Measurements from ENCODE around the gene DPYD.

Gene DPYD

DNA sequence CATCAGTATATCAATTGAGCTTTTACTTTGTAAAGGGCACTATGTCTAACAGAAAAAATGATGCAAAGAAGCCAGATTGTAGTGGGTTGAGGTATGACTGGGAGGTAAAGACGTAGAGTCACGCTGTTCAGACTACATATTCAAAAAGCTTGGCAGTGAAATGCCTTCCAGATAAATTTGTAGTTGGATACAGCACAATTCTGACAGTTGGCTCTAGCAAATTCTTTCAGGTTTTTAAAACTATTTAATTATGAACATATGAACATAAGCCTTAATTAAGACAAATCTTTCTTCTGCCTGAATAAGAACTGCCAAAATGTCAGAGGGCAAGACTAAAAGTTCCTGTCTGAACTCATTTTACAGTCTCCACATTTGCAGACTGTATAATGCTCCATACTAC lies 118.8 kb downstream of the DPYD start:
- DNase-seq (ENCODE audit: low read depth, low spot score), result no peak
- H3K4me3 ChIP-seq (ENCODE audit: low read depth, low read length), result no peak overlapping the region
- CTCF ChIA-PET, result interaction anchor here (1.8 kb wide), 1 partner anchor 24 kb away, joined by 3 read pairs; no protein-coding TSS in a partner anchor
- TF ChIP-seq, protein P1, sequence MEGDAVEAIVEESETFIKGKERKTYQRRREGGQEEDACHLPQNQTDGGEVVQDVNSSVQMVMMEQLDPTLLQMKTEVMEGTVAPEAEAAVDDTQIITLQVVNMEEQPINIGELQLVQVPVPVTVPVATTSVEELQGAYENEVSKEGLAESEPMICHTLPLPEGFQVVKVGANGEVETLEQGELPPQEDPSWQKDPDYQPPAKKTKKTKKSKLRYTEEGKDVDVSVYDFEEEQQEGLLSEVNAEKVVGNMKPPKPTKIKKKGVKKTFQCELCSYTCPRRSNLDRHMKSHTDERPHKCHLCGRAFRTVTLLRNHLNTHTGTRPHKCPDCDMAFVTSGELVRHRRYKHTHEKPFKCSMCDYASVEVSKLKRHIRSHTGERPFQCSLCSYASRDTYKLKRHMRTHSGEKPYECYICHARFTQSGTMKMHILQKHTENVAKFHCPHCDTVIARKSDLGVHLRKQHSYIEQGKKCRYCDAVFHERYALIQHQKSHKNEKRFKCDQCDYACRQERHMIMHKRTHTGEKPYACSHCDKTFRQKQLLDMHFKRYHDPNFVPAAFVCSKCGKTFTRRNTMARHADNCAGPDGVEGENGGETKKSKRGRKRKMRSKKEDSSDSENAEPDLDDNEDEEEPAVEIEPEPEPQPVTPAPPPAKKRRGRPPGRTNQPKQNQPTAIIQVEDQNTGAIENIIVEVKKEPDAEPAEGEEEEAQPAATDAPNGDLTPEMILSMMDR (IDR thresholded peaks at IDR 0.05; ENCODE audit: insufficient read depth, low read length, missing control alignments), result no peak
- POLR2A ChIA-PET, result no interaction called here

DNA sequence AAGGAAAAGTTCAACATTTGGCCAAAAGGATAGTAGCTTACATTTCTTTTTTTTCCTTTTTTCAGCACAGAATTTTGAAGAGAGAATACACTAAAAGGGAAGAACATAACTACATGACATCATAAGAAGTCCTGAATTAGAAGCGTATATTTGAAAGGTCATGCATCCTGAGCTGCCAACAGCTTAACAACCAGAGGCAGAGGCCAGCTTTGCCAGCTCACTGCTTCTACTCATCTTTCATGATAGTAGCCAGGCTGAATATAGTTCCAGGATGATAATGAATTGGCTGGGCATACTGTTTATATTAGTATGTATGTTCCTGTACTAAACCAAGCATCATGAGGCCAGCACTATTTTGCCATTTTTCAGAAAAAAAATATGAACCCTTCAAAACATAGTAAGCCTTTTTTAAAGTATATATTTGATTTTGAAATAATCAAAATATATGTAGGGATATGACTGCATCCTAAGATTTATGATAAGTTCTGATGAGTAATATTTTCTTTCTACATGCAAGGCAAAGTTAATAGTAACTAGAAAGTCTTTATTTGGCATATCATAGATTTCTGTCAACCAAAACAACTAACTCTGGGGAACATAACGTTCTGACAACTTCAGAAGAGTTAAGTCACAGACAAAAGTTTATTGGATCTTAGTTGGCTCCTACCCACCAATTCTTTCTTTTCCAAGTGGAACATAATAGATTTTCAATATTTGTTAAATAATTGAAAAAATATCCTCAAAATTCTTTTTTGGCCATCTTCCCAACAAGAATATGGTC lies 123.2 kb downstream of the DPYD start:
- ChIA-PET CTCF (interaction anchor here (0.7 to 1.5 kb wide), 2 partner anchors 23 to 256 kb away, joined by 3 read pairs; no protein-coding TSS in a partner anchor), POLR2A (no interaction called here)
- TF ChIP-seq, protein P1 (IDR thresholded peaks at IDR 0.05; ENCODE audit: insufficient read depth, low read length, missing control alignments), result no peak
- no peak overlapping the region for H3K4me3 ChIP-seq (ENCODE audit: low read depth, low read length)
- no peak for DNase-seq (ENCODE audit: low read depth, low spot score)

DNA sequence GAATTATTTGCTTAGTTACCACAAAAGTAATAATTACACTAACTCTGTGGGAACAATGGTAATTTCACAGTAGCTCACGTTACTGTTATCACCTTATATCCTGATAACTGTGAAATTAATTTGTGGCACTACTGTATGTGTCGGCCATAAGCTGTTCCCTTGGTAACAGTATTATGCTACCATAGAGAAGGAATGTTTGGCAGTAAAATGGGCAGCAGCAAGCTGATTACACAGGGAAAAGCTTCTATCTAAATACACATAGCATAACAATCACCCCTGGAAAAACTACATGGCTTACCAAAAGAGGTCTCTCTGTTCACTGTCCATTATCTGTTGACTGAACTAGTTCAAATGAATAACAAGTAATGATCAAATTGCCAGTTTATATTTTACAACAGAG lies 124.1 kb downstream of the DPYD start:
- DNase-seq (ENCODE audit: low read depth, low spot score), result no peak
- ChIA-PET POLR2A (no interaction called here), CTCF (interaction anchor here (1.5 kb wide), 1 partner anchor 23 kb away, joined by 3 read pairs; no protein-coding TSS in a partner anchor)
- H3K4me3 ChIP-seq (ENCODE audit: low read depth, low read length), result no peak overlapping the region
- TF ChIP-seq, protein P1 (IDR thresholded peaks at IDR 0.05; ENCODE audit: insufficient read depth, low read length, missing control alignments), result no peak

DNA sequence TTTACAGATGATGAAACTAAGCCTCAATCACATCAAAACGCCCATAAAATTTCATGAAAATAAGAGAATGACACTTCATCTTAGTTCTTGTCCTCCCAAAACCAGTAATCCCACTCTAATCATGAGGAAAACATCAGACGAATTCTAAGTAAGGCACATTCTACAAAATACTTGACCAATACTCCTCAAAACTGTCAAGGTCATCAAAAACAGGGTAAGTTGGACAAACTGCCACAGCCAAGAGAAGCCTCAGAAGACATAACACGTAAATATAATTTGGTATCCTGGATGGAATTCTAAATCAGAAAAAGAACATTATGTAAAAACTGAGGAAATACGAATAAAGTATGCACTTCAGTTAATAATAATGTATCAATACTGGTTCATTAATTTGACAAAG lies 128.2 kb downstream of the DPYD start:
- ChIA-PET POLR2A (no interaction called here), CTCF (no interaction called here)
- H3K4me3 ChIP-seq (ENCODE audit: low read depth, low read length), result no peak overlapping the region
- TF ChIP-seq, protein P1 (IDR thresholded peaks at IDR 0.05; ENCODE audit: insufficient read depth, low read length, missing control alignments), result no peak
- no peak for DNase-seq (ENCODE audit: low read depth, low spot score)

DNA sequence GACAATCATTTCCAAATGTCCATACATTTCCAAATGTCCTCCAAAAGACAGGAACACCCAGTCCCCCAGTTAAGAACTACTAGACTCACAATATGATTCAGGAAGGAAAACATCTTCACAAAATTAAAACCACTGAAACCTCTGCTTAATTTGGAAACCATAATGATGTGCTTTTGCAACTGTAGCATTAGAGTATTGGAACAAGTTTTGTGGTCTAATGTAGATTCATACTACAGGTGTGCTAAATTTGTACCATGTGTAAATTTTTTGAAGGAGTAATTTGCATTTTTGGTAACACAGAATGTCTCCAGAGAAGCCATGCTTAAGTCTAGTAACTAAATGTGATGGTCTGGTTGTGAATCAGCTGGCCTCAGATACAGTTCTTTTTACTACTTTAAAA lies 129.6 kb downstream of the DPYD start:
- CTCF ChIA-PET, result no interaction called here
- POLR2A ChIA-PET, result no interaction called here
- H3K4me3 ChIP-seq (ENCODE audit: low read depth, low read length), result no peak overlapping the region
- TF ChIP-seq, protein P1 (IDR thresholded peaks at IDR 0.05; ENCODE audit: insufficient read depth, low read length, missing control alignments), result no peak
- DNase-seq (ENCODE audit: low read depth, low spot score), result no peak

DNA sequence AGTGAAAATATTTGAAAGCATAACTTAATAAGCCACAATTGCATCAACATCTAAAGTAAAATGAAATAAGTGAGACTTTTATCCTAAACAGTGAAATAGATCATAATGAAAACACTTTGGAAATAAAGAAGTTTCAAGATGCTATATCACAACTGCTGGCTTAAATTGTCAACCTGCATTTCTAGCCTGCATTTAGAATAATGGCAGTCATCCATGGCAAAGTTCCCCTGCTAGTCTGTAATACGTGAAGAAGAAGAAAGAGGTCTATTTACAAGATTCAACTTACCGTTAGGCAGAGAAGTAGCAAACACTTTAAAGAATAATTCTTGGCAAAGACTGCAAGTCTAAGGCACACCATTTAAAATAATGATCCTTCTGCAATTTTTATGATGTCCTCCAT lies 133.6 kb downstream of the DPYD start:
- no peak for DNase-seq (ENCODE audit: low read depth, low spot score)
- TF ChIP-seq, protein P1 (IDR thresholded peaks at IDR 0.05; ENCODE audit: insufficient read depth, low read length, missing control alignments), result no peak
- H3K4me3 ChIP-seq (ENCODE audit: low read depth, low read length), result no peak overlapping the region
- POLR2A ChIA-PET, result no interaction called here
- CTCF ChIA-PET, result interaction anchor here (1.5 kb wide), 1 partner anchor 681 kb away, joined by 5 read pairs; no protein-coding TSS in a partner anchor

All from AG04449 (cell line).